K562 (cell line): Measurements from ENCODE around the gene SGSH. TPM values are rescaled to one million over a fixed set of nuclear protein-coding genes. Genes with fewer than 3 reads are reported as not detected.

Source experiments
- E2F3 ChIP-seq: fragments of 250-450 bp; sonication (Bioruptor Pico); IDR thresholded peaks from 2 replicates; pipeline ENCODE4 v1.4.0; 2020; ENCODE audit warnings: mild to moderate bottlenecking
- ETS1 ChIP-seq: conservative IDR thresholded peaks from 2 replicates; pipeline ENCODE4 v1.6.1; 2011; ENCODE audit warnings: low read depth, mild to moderate bottlenecking, low read length; ENCODE audit not compliant: control insufficient read depth
- ILF3 ChIP-seq: fragments of 450-650 bp; IDR thresholded peaks from 2 replicates; pipeline ENCODE4 v1.6.1; 2018; ENCODE audit warnings: antibody characterized with exemption, mild to moderate bottlenecking, moderate library complexity, borderline replicate concordance
- MTA3 ChIP-seq: fragments of 450-650 bp; formaldehyde crosslinking; IDR thresholded peaks from 2 replicates; pipeline ENCODE4 v1.6.1; 2017; ENCODE audit warnings: mild to moderate bottlenecking, borderline replicate concordance
- NONO ChIP-seq, 2 experiments: fragments of 200-400 bp in 1 of 2; fragments of 450-650 bp in 1 of 2; formaldehyde crosslinking in 1 of 2; IDR thresholded peaks; 2 replicates each; pipeline ENCODE4 v1.6.1; 2017; ENCODE audit warnings: low read depth in 2 of 2, mild to moderate bottlenecking in 2 of 2, moderate library complexity in 2 of 2, low read length in 1 of 2
- RAD21 ChIP-seq, 2 experiments: fragments of 250-450 bp in 1 of 2; fragments of 450-650 bp in 1 of 2; sonication (Bioruptor Pico) in 1 of 2; formaldehyde crosslinking in 1 of 2; IDR thresholded peaks in 1 of 2; conservative IDR thresholded peaks in 1 of 2; 2 replicates each; pipeline versions ENCODE4 v1.4.0 to v1.8.0; 2020 to 2022; ENCODE audit warnings: mild to moderate bottlenecking in 2 of 2, moderate library complexity in 1 of 2
- RB1 ChIP-seq: fragments of 450-650 bp; IDR thresholded peaks from 2 replicates; pipeline ENCODE4 v1.6.1; 2017; ENCODE audit warnings: low read depth, mild to moderate bottlenecking
- U2AF1 ChIP-seq: fragments of 200-400 bp; formaldehyde crosslinking; optimal IDR thresholded peaks from 2 replicates; pipeline ENCODE3; 2017; ENCODE audit warnings: mild to moderate bottlenecking, low read depth, low read length, moderate library complexity
- WHSC1 ChIP-seq: IDR thresholded peaks from one replicate; pipeline ENCODE4 v1.6.1; 2012; ENCODE audit warnings: low read length, control low read depth, inconsistent platforms
- ZC3H4 ChIP-seq: sonication (generic); formaldehyde crosslinking; IDR thresholded peaks from 2 replicates; pipeline ENCODE4 v1.9.0; 2021; ENCODE audit warnings: missing genetic modification reagents, borderline replicate concordance
- ZKSCAN1 ChIP-seq: fragments of 150-350 bp; IDR thresholded peaks from 2 replicates; pipeline ENCODE4 v1.6.1; 2016; ENCODE audit warnings: low read depth, low read length
- polyA plus RNA-seq, 8 experiments: library from polyadenylated mRNA; depleted of rRNA in 4 of 8; stranded (reverse) in 5 of 8; unstranded in 3 of 8; fragments of >200 nt; fragmentation: Nextera tagmentation in 2 of 8; fragmentation: Illumina TruSeq in 1 of 8; extraction: Ambion mirVana in 2 of 8; extraction: Trizol in 1 of 8; gene quantifications; 2 replicates each; pipeline versions ENCODE4 v1.2.1 to v1.2.3, GENCODE V29; 2011 to 2014; ENCODE audit warnings: inconsistent platforms in 1 of 8, missing spikeins in 1 of 8
- total RNA-seq, 7 experiments: library from RNA; depleted of rRNA in 6 of 7; stranded (reverse); fragments of >200 nt in 6 of 7; fragmentation: Illumina TruSeq in 2 of 7; extraction: Trizol in 2 of 7; gene quantifications; 2 replicates each; pipeline versions ENCODE4 v1.2.1 to v1.2.3, GENCODE V29; 2011 to 2021; ENCODE audit warnings: low replicate concordance in 1 of 7
- TF ChIP-seq, protein P1 (sequence below): fragments of 450-650 bp; IDR thresholded peaks from 2 replicates; pipeline ENCODE4 v1.6.1; 2016; ENCODE audit warnings: mild to moderate bottlenecking, moderate library complexity
- TF ChIP-seq, protein P2 (sequence below): fragments of 250-450 bp; sonication (Bioruptor Pico); IDR thresholded peaks from 2 replicates; pipeline ENCODE4 v1.4.0; 2020; ENCODE audit warnings: mild to moderate bottlenecking

SGSH gene
- total and polyA plus RNA-seq, 9 of the 15 experiments (the other 6 are each of a cell fraction or from before 2014, with no cell fraction given), result 0.25 to 15.7 (median 4.9) TPM

- TF ChIP-seq, protein P1, sequence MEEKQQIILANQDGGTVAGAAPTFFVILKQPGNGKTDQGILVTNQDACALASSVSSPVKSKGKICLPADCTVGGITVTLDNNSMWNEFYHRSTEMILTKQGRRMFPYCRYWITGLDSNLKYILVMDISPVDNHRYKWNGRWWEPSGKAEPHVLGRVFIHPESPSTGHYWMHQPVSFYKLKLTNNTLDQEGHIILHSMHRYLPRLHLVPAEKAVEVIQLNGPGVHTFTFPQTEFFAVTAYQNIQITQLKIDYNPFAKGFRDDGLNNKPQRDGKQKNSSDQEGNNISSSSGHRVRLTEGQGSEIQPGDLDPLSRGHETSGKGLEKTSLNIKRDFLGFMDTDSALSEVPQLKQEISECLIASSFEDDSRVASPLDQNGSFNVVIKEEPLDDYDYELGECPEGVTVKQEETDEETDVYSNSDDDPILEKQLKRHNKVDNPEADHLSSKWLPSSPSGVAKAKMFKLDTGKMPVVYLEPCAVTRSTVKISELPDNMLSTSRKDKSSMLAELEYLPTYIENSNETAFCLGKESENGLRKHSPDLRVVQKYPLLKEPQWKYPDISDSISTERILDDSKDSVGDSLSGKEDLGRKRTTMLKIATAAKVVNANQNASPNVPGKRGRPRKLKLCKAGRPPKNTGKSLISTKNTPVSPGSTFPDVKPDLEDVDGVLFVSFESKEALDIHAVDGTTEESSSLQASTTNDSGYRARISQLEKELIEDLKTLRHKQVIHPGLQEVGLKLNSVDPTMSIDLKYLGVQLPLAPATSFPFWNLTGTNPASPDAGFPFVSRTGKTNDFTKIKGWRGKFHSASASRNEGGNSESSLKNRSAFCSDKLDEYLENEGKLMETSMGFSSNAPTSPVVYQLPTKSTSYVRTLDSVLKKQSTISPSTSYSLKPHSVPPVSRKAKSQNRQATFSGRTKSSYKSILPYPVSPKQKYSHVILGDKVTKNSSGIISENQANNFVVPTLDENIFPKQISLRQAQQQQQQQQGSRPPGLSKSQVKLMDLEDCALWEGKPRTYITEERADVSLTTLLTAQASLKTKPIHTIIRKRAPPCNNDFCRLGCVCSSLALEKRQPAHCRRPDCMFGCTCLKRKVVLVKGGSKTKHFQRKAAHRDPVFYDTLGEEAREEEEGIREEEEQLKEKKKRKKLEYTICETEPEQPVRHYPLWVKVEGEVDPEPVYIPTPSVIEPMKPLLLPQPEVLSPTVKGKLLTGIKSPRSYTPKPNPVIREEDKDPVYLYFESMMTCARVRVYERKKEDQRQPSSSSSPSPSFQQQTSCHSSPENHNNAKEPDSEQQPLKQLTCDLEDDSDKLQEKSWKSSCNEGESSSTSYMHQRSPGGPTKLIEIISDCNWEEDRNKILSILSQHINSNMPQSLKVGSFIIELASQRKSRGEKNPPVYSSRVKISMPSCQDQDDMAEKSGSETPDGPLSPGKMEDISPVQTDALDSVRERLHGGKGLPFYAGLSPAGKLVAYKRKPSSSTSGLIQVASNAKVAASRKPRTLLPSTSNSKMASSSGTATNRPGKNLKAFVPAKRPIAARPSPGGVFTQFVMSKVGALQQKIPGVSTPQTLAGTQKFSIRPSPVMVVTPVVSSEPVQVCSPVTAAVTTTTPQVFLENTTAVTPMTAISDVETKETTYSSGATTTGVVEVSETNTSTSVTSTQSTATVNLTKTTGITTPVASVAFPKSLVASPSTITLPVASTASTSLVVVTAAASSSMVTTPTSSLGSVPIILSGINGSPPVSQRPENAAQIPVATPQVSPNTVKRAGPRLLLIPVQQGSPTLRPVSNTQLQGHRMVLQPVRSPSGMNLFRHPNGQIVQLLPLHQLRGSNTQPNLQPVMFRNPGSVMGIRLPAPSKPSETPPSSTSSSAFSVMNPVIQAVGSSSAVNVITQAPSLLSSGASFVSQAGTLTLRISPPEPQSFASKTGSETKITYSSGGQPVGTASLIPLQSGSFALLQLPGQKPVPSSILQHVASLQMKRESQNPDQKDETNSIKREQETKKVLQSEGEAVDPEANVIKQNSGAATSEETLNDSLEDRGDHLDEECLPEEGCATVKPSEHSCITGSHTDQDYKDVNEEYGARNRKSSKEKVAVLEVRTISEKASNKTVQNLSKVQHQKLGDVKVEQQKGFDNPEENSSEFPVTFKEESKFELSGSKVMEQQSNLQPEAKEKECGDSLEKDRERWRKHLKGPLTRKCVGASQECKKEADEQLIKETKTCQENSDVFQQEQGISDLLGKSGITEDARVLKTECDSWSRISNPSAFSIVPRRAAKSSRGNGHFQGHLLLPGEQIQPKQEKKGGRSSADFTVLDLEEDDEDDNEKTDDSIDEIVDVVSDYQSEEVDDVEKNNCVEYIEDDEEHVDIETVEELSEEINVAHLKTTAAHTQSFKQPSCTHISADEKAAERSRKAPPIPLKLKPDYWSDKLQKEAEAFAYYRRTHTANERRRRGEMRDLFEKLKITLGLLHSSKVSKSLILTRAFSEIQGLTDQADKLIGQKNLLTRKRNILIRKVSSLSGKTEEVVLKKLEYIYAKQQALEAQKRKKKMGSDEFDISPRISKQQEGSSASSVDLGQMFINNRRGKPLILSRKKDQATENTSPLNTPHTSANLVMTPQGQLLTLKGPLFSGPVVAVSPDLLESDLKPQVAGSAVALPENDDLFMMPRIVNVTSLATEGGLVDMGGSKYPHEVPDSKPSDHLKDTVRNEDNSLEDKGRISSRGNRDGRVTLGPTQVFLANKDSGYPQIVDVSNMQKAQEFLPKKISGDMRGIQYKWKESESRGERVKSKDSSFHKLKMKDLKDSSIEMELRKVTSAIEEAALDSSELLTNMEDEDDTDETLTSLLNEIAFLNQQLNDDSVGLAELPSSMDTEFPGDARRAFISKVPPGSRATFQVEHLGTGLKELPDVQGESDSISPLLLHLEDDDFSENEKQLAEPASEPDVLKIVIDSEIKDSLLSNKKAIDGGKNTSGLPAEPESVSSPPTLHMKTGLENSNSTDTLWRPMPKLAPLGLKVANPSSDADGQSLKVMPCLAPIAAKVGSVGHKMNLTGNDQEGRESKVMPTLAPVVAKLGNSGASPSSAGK, result peak; percentile 56; the same call in 1 of the 2 replicates
- TF ChIP-seq, protein P2, sequence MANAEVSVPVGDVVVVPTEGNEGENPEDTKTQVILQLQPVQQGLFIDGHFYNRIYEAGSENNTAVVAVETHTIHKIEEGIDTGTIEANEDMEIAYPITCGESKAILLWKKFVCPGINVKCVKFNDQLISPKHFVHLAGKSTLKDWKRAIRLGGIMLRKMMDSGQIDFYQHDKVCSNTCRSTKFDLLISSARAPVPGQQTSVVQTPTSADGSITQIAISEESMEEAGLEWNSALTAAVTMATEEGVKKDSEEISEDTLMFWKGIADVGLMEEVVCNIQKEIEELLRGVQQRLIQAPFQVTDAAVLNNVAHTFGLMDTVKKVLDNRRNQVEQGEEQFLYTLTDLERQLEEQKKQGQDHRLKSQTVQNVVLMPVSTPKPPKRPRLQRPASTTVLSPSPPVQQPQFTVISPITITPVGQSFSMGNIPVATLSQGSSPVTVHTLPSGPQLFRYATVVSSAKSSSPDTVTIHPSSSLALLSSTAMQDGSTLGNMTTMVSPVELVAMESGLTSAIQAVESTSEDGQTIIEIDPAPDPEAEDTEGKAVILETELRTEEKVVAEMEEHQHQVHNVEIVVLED, result peak; percentile 52; the same call in 1 of the 2 replicates
- TF ChIP-seq E2F3 (CRISPR knock-in tag), result peak; percentile 93
- 0 out of 2 replicates have a peak, but pooled peaks have one; percentile 68 for TF ChIP-seq ZC3H4 (CRISPR knock-in tag)
- 0 out of 2 replicates have a peak, but pooled peaks have one; percentile 20 for TF ChIP-seq ZKSCAN1
- TF ChIP-seq U2AF1, result no peak
- 0 out of 2 replicates have a peak, but pooled peaks have one; percentile 18 for TF ChIP-seq ETS1
- TF ChIP-seq NONO (IDR thresholded peaks at IDR 0.05; ENCODE audit: low read depth in 2 of 2, low read length in 1 of 2), result peak in 1 of 2 experiments; percentile 90; a peak in 3 of 4 replicates
- TF ChIP-seq ILF3, result peak; percentile 81; the same call in 1 of the 2 replicates
- no peak for TF ChIP-seq RAD21 (CRISPR knock-in tag; conservative IDR thresholded peaks at IDR 0.05 in 1 of 2, IDR thresholded peaks at IDR 0.05 in 1 of 2)
- peak; percentile 93 for TF ChIP-seq RB1
- TF ChIP-seq MTA3, result peak; percentile 47; the same call in 1 of the 2 replicates
- no peak for TF ChIP-seq WHSC1
Measured at GRCh38 chr17:80260069-80260535, 40.0 kb upstream of the SGSH start (continued).
